Measurements from ENCODE around the gene KCNG3. TPM values are rescaled to one million over a fixed set of nuclear protein-coding genes. Genes with fewer than 3 reads are reported as not detected.

KCNG3 gene
- total RNA-seq, 1 donor = 0.31 TPM

DNA sequence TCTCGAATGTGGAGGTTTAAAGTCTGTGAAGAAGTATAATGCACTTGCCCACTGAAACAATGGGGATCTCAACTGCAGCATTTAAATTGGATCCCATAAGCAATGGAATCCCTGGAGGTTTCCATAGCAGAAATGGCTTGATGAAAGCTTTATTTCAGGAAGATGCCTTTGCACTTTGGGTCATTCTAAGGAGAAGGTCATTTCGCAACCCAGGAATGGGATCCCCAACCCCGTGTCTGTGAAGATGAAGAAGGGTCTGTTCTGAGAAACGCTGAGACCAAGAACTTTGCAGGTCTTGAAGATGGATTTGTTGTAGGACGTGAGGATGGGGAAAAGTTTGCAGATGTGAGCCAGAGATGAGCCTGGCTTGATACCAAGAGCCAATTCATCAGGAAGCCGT lies 1.8 kb upstream of the KCNG3 start:
- H3K27me3 ChIP-seq (ENCODE audit: insufficient read depth, low read length) = peaks cover 54% of the 10 kb centered on the region
- H3K9me3 ChIP-seq (ENCODE audit: low read depth, low read length) = no peaks in the 10 kb centered on the region
- no peak overlapping the region for H3K4me3 ChIP-seq (ENCODE audit: low read length)
- peaks cover 23% of the 10 kb centered on the region for H3K4me1 ChIP-seq (ENCODE audit: insufficient read depth, low read length)

DNA sequence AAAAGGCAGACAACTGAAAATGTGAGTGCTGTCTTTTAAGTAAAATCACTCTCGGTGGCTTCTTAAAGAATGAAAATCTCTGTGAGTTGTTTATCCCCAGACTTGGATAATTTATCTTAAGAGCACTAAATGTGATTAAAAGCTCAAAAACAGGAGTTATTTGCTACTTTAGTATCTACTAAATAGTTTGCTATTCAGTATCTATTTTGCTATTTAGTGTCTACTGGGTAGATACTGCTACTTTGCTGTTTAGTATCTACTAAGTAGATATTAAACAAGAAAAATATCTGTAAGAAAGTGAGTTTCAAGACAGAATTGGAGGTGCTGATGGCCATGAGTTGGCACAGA lies 1.4 kb upstream of the KCNG3 start:
- Histone ChIP-seq H3K9me3 (ENCODE audit: low read depth, low read length) (no peaks in the 10 kb centered on the region), H3K4me1 (ENCODE audit: insufficient read depth, low read length) (peaks cover 23% of the 10 kb centered on the region), H3K27me3 (ENCODE audit: insufficient read depth, low read length) (peaks cover 58% of the 10 kb centered on the region), H3K4me3 (ENCODE audit: low read length) (peak overlapping the region; percentile 38)

DNA sequence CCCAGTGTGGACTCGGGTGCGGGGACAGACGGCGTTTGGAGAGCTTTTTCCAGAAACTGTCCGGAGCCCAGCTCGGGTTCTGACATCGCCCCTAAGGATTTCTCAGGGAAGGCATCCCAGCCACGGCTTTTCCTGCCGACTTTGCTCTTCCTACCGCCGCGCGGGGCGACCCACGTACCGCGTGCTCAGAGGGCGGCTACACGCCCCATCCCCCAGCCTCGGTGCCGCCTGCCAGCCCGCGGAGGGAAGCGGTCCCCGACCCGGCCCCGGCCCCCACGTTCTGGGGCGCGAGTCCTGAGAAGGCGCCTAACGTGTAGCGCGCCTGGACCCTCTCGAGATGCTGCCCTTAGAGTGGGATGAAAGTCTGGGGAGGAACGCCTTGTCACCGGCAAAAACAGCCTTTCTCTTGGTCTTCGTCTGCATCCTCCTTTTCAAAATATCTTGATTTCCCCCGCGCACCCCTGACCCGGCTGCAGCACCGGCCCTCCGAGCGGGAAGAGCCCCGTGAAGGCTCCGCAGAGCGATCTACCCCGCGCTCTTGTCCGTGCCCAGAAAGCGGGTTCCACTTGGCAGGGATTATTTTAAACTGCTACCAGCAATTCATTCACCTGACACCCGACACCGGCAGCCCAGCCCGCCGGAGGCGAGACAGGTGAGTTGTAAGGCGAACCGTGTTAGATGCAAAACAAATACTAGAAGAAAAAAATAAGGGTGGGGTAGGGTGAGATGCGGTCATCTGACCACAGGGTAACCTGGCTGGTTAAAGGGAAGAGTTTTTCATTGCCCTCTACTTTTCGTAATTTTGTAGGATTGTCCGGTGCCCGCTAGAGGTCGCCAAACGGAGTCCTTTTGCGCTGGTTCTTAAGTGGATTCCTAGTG lies 812 bp upstream of the KCNG3 start:
- Histone ChIP-seq H3K9me3 (ENCODE audit: low read depth, low read length) (no peaks in the 10 kb centered on the region), H3K4me3 (ENCODE audit: low read length) (peak overlapping the region; percentile 38), H3K27me3 (ENCODE audit: insufficient read depth, low read length) (peaks cover 64% of the 10 kb centered on the region), H3K4me1 (ENCODE audit: insufficient read depth, low read length) (peaks cover 23% of the 10 kb centered on the region)

DNA sequence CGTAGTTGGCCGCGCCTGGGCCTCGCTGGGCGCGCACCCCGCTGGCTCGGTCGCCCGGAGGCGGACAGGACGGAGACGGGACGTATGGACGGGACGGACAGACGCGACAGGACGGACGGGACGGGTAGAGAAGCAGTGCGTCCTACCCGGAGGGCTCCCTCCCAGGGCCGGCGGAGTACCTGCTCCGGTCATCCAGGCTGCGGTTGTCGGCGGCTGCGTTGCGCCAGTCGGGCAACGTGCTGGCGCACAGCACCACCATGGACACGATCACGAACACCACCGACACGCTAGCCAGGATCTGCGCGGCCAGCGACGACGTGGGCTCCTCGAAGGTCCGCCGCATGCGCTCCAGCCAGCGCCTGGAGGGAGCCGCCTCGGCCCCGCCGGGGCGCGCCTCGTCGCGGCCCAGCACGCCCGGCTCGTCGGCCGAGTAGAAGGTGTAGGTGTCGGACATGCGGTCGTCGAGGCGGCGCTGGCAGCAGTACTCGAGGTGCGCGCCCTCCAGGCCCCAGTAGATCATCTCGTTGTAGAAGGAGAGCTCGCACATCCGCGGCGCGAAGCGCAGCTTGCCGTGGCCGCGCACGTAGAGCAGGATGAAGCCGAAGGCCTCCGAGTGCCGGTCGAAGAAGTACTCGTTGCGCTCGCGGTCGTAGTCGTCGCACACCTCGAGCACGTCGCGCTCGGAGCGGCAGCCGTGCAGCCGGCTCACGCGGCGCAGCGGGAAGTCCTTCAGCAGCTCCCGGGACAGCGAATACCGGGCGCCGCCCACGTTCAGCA lies 903 bp downstream of the KCNG3 start:
- Histone ChIP-seq H3K4me3 (ENCODE audit: low read length) (no peak overlapping the region), H3K9me3 (ENCODE audit: low read depth, low read length) (no peaks in the 10 kb centered on the region), H3K4me1 (ENCODE audit: insufficient read depth, low read length) (peaks cover 23% of the 10 kb centered on the region), H3K27me3 (ENCODE audit: insufficient read depth, low read length) (peaks cover 68% of the 10 kb centered on the region)

DNA sequence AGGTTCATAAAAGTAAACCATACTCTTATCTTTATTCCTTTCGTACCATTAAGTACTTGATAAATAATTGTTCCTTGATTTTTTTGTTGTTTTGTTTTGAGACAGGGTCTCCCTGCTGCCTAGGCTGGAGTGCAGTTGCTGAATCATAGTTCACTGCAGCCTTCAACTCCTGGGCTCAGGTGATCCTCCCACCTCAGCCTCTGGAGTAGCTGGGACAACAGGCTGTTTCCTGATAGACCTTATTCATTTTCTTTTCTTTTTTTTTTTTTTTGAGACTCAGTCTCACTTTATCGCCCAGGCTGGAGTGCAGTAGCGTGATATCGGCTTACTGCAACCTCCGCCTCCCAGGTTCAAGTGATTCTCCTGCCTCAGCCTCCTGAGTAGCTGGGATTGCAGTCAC lies 5.5 kb downstream of the KCNG3 start:
- Histone ChIP-seq H3K9me3 (ENCODE audit: low read depth, low read length) (no peaks in the 10 kb centered on the region), H3K4me3 (ENCODE audit: low read length) (no peak overlapping the region), H3K27me3 (ENCODE audit: insufficient read depth, low read length) (peaks cover 45% of the 10 kb centered on the region), H3K4me1 (ENCODE audit: insufficient read depth, low read length) (peaks cover 9% of the 10 kb centered on the region)

DNA sequence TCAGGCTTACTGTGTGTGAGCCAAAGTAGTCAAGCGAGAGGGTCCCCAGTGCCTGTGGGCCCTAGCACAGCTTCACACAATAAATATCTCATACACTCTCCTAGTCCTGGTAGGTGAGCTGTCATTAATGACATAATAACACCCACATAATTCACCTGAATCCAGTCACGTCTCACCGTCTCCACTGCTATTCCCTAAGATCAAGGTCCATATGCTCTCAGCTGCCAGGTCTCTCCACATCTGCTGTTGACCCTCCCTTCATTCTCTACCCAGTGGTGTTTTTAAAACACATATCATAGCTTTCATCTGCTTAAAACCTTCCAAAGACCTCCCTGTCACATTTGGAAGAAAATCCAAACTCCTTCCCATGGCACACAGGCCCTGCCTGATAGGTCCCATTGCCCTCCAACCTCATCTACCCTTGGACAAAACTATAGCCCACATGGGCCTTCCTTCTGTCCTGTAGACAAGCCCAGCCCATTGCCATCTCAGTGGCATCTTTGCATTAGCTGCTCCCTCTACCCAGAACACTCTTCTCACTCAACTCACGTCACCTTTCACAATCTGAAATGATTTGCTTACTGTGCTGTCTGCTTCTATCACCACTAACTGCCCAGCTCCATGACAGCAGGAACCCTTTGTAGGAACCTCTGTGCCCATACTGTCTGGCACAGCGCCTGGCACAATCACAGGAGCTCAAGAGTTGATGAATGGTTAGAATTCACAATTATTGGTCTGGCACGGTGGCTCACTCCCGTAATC lies 7.5 kb downstream of the KCNG3 start:
- Histone ChIP-seq H3K4me3 (ENCODE audit: low read length) (no peak overlapping the region), H3K27me3 (ENCODE audit: insufficient read depth, low read length) (peaks cover 26% of the 10 kb centered on the region), H3K4me1 (ENCODE audit: insufficient read depth, low read length) (no peaks in the 10 kb centered on the region)

DNA sequence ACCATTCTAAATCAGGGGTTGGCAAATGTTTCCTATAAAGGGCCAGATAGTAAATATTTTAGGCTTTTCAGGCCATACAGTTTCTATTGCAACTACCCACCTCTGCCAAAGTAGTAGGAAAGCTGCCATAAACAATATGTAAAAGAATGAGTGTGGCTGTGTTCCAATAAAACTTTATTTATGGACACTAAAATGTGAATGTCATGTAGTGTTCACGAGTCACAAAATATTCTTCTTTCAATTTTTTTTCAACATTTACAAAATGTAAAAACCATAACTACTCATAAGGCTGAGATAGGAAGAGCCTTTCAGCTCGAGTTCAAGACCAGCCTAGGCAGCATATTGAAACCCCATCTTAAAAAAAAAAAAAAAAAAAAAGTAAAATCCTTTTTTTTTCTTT lies 13.4 kb downstream of the KCNG3 start:
- no peaks in the 10 kb centered on the region for H3K27me3 ChIP-seq (ENCODE audit: insufficient read depth, low read length)
- no peaks in the 10 kb centered on the region for H3K9me3 ChIP-seq (ENCODE audit: low read depth, low read length)
- no peaks in the 10 kb centered on the region for H3K4me1 ChIP-seq (ENCODE audit: insufficient read depth, low read length)
- H3K4me3 ChIP-seq (ENCODE audit: low read length) = no peak overlapping the region

More for the DNA sequence above, 7.5 kb downstream of the KCNG3 start:
- no peaks in the 10 kb centered on the region for H3K9me3 ChIP-seq (ENCODE audit: low read depth, low read length)

DNA sequence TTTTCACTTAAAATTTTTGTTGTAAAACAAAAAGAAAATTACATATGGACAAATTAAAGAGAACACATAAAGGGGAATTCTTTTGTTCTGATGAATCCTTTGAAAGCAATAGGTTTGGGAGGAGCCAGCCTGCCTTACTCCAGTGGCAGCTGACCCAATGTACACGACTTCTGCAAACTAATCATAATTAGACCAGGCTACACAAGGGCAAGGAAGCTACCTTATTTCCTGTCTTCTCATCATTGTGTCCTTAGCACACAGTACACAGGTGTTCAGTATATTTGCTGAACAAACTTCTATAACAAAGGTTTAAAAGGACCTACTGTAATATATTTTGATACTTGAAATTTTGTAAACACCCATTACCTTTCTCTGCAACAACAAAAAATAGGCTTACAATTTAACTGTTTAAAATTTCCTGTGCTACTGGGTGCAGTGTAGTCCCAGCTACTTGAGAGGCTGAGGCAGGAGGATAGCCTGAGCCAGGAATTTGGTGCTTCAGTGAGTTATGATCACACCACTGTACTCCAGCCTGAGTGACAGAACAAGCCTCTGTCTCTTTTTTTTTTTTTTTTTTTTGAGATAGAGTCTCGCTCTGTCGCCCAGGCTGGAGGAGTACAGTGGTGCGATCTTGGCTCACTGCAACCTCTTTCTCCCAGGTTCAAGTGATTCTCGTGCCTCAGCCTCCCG lies 18.9 kb downstream of the KCNG3 start:
- no peaks in the 10 kb centered on the region for H3K9me3 ChIP-seq (ENCODE audit: low read depth, low read length)
- no peaks in the 10 kb centered on the region for H3K4me1 ChIP-seq (ENCODE audit: insufficient read depth, low read length)
- no peak overlapping the region for H3K4me3 ChIP-seq (ENCODE audit: low read length)
- no peaks in the 10 kb centered on the region for H3K27me3 ChIP-seq (ENCODE audit: insufficient read depth, low read length)

DNA sequence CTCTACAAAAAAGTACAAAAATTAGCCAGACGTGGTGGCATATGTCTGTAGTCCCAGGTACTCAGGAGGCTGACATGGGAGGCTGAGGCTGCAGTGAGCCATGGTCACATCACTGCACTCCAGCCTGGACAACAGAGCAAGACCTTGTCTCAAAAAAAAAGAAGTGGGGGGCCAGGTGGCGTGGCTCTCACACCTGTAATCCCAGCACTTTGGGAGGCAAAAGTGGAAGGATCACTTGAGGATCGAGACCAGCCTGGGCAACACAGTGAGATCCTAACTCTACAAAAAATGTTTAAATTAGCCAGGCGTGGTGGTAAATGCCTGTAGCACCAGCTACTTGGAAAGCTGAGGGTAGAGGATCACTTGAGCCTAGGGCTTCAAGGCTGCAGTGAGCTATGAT lies 23.1 kb downstream of the KCNG3 start:
- Histone ChIP-seq H3K4me1 (ENCODE audit: insufficient read depth, low read length) (no peaks in the 10 kb centered on the region), H3K27me3 (ENCODE audit: insufficient read depth, low read length) (no peaks in the 10 kb centered on the region), H3K4me3 (ENCODE audit: low read length) (no peak overlapping the region), H3K9me3 (ENCODE audit: low read depth, low read length) (no peaks in the 10 kb centered on the region)

DNA sequence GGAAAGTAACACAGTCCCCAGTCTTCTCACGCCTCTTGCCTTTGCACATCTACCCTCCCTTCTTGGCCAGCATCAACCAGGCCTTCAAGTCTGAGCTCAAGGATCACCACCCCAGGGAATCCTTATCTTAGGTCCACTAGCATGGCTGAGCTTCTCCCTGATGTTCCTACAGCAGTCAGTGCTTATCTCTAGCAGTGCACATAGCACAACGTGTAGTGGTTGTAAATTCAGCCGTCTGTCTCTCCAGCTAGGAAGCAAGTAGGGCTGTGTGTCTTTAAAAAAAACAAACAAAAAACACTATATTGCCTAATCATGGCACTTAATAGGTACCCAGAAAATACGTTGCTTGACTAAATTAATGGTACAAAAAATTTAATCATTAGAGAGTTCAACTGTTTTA lies 29.2 kb downstream of the KCNG3 start:
- no peaks in the 10 kb centered on the region for H3K9me3 ChIP-seq (ENCODE audit: low read depth, low read length)
- no peaks in the 10 kb centered on the region for H3K27me3 ChIP-seq (ENCODE audit: insufficient read depth, low read length)
- H3K4me1 ChIP-seq (ENCODE audit: insufficient read depth, low read length) = no peaks in the 10 kb centered on the region
- no peak overlapping the region for H3K4me3 ChIP-seq (ENCODE audit: low read length)

DNA sequence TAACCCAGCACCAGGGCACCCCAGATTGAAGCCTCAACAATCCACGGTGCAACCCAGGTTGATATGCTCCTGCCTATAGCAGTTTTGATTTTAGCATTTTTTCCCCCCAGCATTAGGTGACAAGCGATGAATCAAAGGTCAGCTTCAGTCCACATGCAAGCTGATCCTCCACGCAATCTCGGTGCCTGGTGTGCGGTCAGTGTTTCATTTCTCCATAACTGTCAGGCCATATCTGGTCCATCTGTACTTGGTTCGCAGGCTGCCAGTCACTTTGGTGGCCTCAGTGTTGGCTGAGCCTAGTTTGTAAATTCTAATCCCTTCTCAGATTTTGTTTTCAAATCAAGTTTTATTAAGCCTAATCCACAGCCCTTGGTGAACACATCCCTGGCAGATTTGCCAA lies 30.2 kb downstream of the KCNG3 start:
- Histone ChIP-seq H3K4me3 (ENCODE audit: low read length) (no peak overlapping the region), H3K4me1 (ENCODE audit: insufficient read depth, low read length) (no peaks in the 10 kb centered on the region), H3K27me3 (ENCODE audit: insufficient read depth, low read length) (no peaks in the 10 kb centered on the region), H3K9me3 (ENCODE audit: low read depth, low read length) (no peaks in the 10 kb centered on the region)

DNA sequence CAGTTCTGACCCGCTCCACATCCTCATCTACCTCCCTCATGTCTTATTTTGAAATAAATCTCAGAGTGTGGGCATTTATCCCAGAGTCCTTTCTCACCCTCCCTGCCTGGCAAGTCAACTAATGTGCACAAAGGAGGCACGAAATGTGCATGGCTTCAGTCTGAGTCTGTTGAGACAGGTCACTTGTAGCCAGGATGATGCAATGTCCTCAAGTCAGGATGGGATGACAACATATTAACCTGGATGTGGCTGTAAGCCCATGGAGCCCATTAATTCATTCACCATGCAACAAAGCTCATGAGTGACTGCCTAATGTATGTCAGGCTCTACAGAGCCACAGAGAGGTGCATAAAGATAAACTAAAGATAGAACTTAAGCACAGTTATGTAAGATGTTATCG lies 34.5 kb downstream of the KCNG3 start:
- H3K9me3 ChIP-seq (ENCODE audit: low read depth, low read length) = no peaks in the 10 kb centered on the region
- H3K27me3 ChIP-seq (ENCODE audit: insufficient read depth, low read length) = peaks cover 2% of the 10 kb centered on the region
- no peak overlapping the region for H3K4me3 ChIP-seq (ENCODE audit: low read length)
- H3K4me1 ChIP-seq (ENCODE audit: insufficient read depth, low read length) = no peaks in the 10 kb centered on the region

DNA sequence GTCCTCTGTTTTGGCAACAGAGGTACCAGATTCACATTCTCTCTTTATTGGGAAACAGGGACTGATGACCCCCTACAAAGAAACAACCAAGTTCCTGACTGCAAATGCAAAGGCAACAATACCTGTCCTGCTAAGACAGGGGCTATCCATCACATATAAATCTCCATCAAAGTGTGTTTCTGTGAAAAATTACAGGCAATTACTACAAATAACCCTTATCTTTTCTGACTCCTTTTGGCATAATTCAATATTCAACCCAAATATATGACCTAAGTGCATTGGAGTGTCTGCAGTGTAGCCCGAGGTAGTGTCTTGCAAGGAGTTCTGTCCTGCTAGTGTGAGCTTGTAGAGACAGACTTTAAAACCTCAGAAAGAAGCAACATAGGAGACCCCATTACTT lies 35.4 kb downstream of the KCNG3 start:
- H3K4me3 ChIP-seq (ENCODE audit: low read length) = no peak overlapping the region
- H3K4me1 ChIP-seq (ENCODE audit: insufficient read depth, low read length) = no peaks in the 10 kb centered on the region
- H3K27me3 ChIP-seq (ENCODE audit: insufficient read depth, low read length) = peaks cover 7% of the 10 kb centered on the region
- no peaks in the 10 kb centered on the region for H3K9me3 ChIP-seq (ENCODE audit: low read depth, low read length)

DNA sequence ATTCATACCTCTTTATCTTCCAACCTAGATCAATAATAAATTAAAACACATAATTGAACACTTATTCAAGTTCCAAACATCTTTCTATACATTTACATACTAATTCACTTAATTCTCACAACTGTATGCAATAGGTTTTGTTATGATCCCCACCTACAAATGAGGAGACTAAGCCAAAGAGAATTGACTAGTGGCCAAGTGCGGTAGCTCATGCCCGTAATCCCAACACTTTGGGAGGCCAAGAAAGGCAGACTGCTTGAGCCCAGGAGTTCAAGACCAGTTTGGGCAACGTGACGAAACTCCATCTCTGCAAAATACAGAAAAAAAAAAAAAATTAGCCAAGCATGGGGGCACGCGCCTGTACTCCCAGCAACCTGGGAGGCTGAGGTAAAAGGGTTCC lies 36.8 kb downstream of the KCNG3 start:
- H3K4me1 ChIP-seq (ENCODE audit: insufficient read depth, low read length) = no peaks in the 10 kb centered on the region
- no peaks in the 10 kb centered on the region for H3K9me3 ChIP-seq (ENCODE audit: low read depth, low read length)
- no peak overlapping the region for H3K4me3 ChIP-seq (ENCODE audit: low read length)
- H3K27me3 ChIP-seq (ENCODE audit: insufficient read depth, low read length) = peaks cover 7% of the 10 kb centered on the region
